Osteoblast (primary cell): ENCODE results near the gene TTC28. TPM values are rescaled to one million over a fixed set of nuclear protein-coding genes. Genes with fewer than 3 reads are reported as not detected.
"Not testable (repeated sequence)": the region's sequence is repeated elsewhere in the genome, so short reads cannot be mapped to it uniquely, and the experiment has no call there.

Experiments
- DNase-seq: peaks from one replicate; pipeline ENCODE4 v3.0.0; 2011; ENCODE audit warnings: low spot score, mixed read lengths; ENCODE audit not compliant: insufficient read length; ENCODE audit errors: missing footprints
- H2AFZ ChIP-seq: 2 replicates; pipeline ENCODE4 v1.6.0; 2011; ENCODE audit warnings: mild to moderate bottlenecking, low read length
- H3K27ac ChIP-seq: 2 replicates; pipeline ENCODE4 v1.5.1; 2011; ENCODE audit warnings: mild to moderate bottlenecking, low read depth, low read length, moderate library complexity
- H3K27me3 ChIP-seq: 2 replicates; pipeline ENCODE4 v1.6.0; 2012; ENCODE audit warnings: mild to moderate bottlenecking, control low read depth, inconsistent platforms, low read length, moderate library complexity; ENCODE audit not compliant: insufficient read depth
- H3K36me3 ChIP-seq: 2 replicates; pipeline ENCODE4 v1.5.1; 2011; ENCODE audit warnings: mild to moderate bottlenecking, low read length, control low read depth, moderate library complexity; ENCODE audit not compliant: insufficient read depth
- H3K4me1 ChIP-seq: 2 replicates; pipeline ENCODE4 v1.5.1; 2011; ENCODE audit warnings: mild to moderate bottlenecking, low read length, control low read depth, moderate library complexity; ENCODE audit not compliant: insufficient read depth
- H3K4me2 ChIP-seq: 2 replicates; pipeline ENCODE4 v1.6.0; 2011; ENCODE audit warnings: mild to moderate bottlenecking, low read length; ENCODE audit not compliant: insufficient read depth
- H3K4me3 ChIP-seq: fragments of 200-600 bp; sonication (generic); 3 replicates; pipeline ENCODE4 v1.5.1; 2012; ENCODE audit warnings: mild to moderate bottlenecking, low read length, inconsistent platforms; ENCODE audit not compliant: insufficient read depth
- H3K79me2 ChIP-seq: 2 replicates; pipeline ENCODE4 v1.6.0; 2012; ENCODE audit warnings: mild to moderate bottlenecking, low read length, control low read depth, inconsistent platforms; ENCODE audit not compliant: insufficient read depth
- H3K9me3 ChIP-seq: 2 replicates; pipeline ENCODE4 v1.5.1; 2011; ENCODE audit warnings: low read depth, low read length, control low read depth
- H4K20me1 ChIP-seq: 2 replicates; pipeline ENCODE4 v1.6.0; 2012; ENCODE audit warnings: mild to moderate bottlenecking, low read length, control low read depth; ENCODE audit not compliant: insufficient read depth
- CTCF ChIP-seq: IDR thresholded peaks from 2 replicates; pipeline ENCODE4 v1.5.1; 2011; ENCODE audit warnings: mild to moderate bottlenecking, low read depth, low read length, moderate library complexity; ENCODE audit errors: extremely low read depth
- total RNA-seq: library from RNA; depleted of rRNA; stranded (reverse); fragments of >200 nt; gene quantifications from 2 replicates; pipeline ENCODE4 v1.2.3, GENCODE V29; 2012

Gene TTC28
- total RNA-seq, 1 donor, result 48.1 TPM

GRCh38 chr22:28505416-28506149, 174.1 kb downstream of the TTC28 start:
- H3K4me3 ChIP-seq, result no peak overlapping the region
- H2AFZ ChIP-seq, result no peak overlapping the region
- no peaks in the 10 kb centered on the region for H3K9me3 ChIP-seq
- H4K20me1 ChIP-seq, result no peaks in the 10 kb centered on the region
- no peaks in the 10 kb centered on the region for H3K27me3 ChIP-seq
- H3K36me3 ChIP-seq, result no peaks in the 10 kb centered on the region
- no peak overlapping the region for H3K4me2 ChIP-seq
- DNase-seq, result no peak
- H3K79me2 ChIP-seq, result no peaks in the 10 kb centered on the region
- no peaks in the 10 kb centered on the region for H3K4me1 ChIP-seq
- no peak overlapping the region for H3K27ac ChIP-seq
- TF ChIP-seq CTCF, result no peak

GRCh38 chr22:28500006-28500405, 179.6 kb downstream of the TTC28 start:
- H3K4me1 ChIP-seq, result no peaks in the 10 kb centered on the region
- H3K79me2 ChIP-seq, result no peaks in the 10 kb centered on the region
- no peaks in the 10 kb centered on the region for H3K27me3 ChIP-seq
- H3K27ac ChIP-seq, result no peak overlapping the region
- H2AFZ ChIP-seq, result no peak overlapping the region
- H3K9me3 ChIP-seq, result no peaks in the 10 kb centered on the region
- no peak for DNase-seq
- no peak overlapping the region for H3K4me3 ChIP-seq
- H3K36me3 ChIP-seq, result no peaks in the 10 kb centered on the region
- no peak overlapping the region for H3K4me2 ChIP-seq
- no peak for TF ChIP-seq CTCF
- no peaks in the 10 kb centered on the region for H4K20me1 ChIP-seq

- Histone ChIP-seq H4K20me1 (no peaks in the 10 kb centered on the region), H3K4me3 (no peak overlapping the region), H3K27me3 (no peaks in the 10 kb centered on the region), H2AFZ (no peak overlapping the region), H3K4me1 (no peaks in the 10 kb centered on the region), H3K36me3 (no peaks in the 10 kb centered on the region), H3K4me2 (no peak overlapping the region), H3K9me3 (no peaks in the 10 kb centered on the region), H3K27ac (no peak overlapping the region), H3K79me2 (no peaks in the 10 kb centered on the region)
- TF ChIP-seq CTCF, result no peak
- no peak for DNase-seq
Observed at GRCh38 chr22:28498044-28498443, 181.6 kb downstream of the TTC28 start.

- Histone ChIP-seq H3K4me2 (no peak overlapping the region), H3K9me3 (no peaks in the 10 kb centered on the region)
Observed at GRCh38 chr22:28497188-28497587, 182.5 kb downstream of the TTC28 start.

GRCh38 chr22:28491289-28491688, 188.4 kb downstream of the TTC28 start:
- not testable (repeated sequence) for H4K20me1 ChIP-seq, H3K4me2 ChIP-seq, H3K36me3 ChIP-seq, H2AFZ ChIP-seq, H3K4me3 ChIP-seq, H3K4me1 ChIP-seq, H3K27me3 ChIP-seq, H3K27ac ChIP-seq, DNase-seq, H3K79me2 ChIP-seq, H3K9me3 ChIP-seq

More at GRCh38 chr22:28497188-28497587, 182.5 kb downstream of the TTC28 start:
- Histone ChIP-seq H3K27ac (no peak overlapping the region), H2AFZ (no peak overlapping the region), H3K79me2 (no peaks in the 10 kb centered on the region), H3K27me3 (no peaks in the 10 kb centered on the region), H3K4me3 (no peak overlapping the region), H3K4me1 (no peaks in the 10 kb centered on the region), H4K20me1 (no peaks in the 10 kb centered on the region), H3K36me3 (no peaks in the 10 kb centered on the region)
- TF ChIP-seq CTCF, result no peak
- DNase-seq, result no peak
